ENCODE results near the gene DCTN2.

DCTN2 gene

GRCh38 chr12:57531836-57532235, 15.2 kb downstream of the DCTN2 start:
- H3K9me3 ChIP-seq (ENCODE audit: severe bottlenecking) = no peaks in the 10 kb centered on the region

DNA sequence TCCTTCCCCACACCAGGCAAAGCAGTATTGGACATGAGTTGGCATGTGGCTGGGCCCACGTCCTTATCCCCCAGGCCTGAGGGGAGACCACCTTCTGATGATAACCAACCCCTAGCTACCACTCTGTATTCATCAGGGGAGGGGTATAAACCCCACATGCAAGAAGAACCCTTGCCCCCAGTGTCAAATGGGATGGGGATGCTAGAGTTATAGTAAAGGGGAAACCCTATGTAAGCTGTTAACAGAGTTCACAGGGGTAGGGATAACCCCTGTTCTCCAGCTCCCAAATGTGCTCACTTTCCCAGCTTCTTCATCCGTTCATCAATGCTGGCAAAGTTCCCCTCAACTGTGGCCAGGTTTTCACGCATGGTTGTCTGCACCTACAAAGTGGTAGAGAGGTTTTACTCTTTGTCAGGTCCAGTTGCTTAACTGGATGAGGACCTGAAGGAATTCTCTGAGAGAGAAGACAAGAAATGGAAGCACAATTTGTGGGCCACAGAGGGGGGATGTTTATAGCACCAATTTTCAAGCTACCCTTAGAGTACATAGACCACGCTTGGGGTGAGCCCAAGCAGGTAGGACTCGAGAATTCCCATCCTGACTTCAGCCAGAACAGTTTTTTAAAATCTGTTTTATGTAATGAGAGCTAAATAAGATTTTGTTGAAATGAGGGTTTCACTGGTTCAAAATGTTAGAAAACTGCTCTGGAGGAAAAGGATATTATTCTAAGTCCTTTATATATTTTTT, 16.4 kb downstream of the DCTN2 start:
- peak overlapping the region; percentile 27; the same call in 1 of the 2 replicates for H3K27ac ChIP-seq

More at GRCh38 chr12:57531836-57532235, 15.2 kb downstream of the DCTN2 start:
- H3K27ac ChIP-seq = no peak overlapping the region; the same call in none of the 2 replicates
- no peak for TF ChIP-seq CTCF (IDR thresholded peaks at IDR 0.05; ENCODE audit: low read depth, low read length)
- no peak overlapping the region for H3K4me3 ChIP-seq (ENCODE audit: low read depth, low read length)
- DNase-seq = no peak
- peaks cover 91% of the 10 kb centered on the region for H3K36me3 ChIP-seq
- H3K27me3 ChIP-seq (ENCODE audit: insufficient read depth, low read depth, severe bottlenecking) = no peaks in the 10 kb centered on the region

GRCh38 chr12:57529831-57530230, 17.2 kb downstream of the DCTN2 start:
- no peaks in the 10 kb centered on the region for H3K27me3 ChIP-seq (ENCODE audit: insufficient read depth, low read depth, severe bottlenecking)
- H3K27ac ChIP-seq = peak overlapping the region; percentile 27
- no peak for TF ChIP-seq CTCF (IDR thresholded peaks at IDR 0.05; ENCODE audit: low read depth, low read length)
- peaks cover 92% of the 10 kb centered on the region for H3K36me3 ChIP-seq
- H3K4me3 ChIP-seq (ENCODE audit: low read depth, low read length) = no peak overlapping the region
- peak; percentile 44 for DNase-seq
- no peaks in the 10 kb centered on the region for H3K9me3 ChIP-seq (ENCODE audit: severe bottlenecking)

More for the DNA sequence above, 16.4 kb downstream of the DCTN2 start:
- H3K4me3 ChIP-seq (ENCODE audit: low read depth, low read length) = no peak overlapping the region
- no peak for TF ChIP-seq CTCF (IDR thresholded peaks at IDR 0.05; ENCODE audit: low read depth, low read length)
- DNase-seq = no peak
- H3K27me3 ChIP-seq (ENCODE audit: insufficient read depth, low read depth, severe bottlenecking) = no peaks in the 10 kb centered on the region
- H3K36me3 ChIP-seq = peaks cover 92% of the 10 kb centered on the region
- no peaks in the 10 kb centered on the region for H3K9me3 ChIP-seq (ENCODE audit: severe bottlenecking)

GRCh38 chr12:57528831-57529555, 18.0 kb downstream of the DCTN2 start:
- Histone ChIP-seq H3K27ac (no peak overlapping the region), H3K9me3 (ENCODE audit: severe bottlenecking) (no peaks in the 10 kb centered on the region), H3K36me3 (peaks cover 92% of the 10 kb centered on the region), H3K4me3 (ENCODE audit: low read depth, low read length) (no peak overlapping the region), H3K27me3 (ENCODE audit: insufficient read depth, low read depth, severe bottlenecking) (no peaks in the 10 kb centered on the region)
- no peak for DNase-seq
- no peak for TF ChIP-seq CTCF (IDR thresholded peaks at IDR 0.05; ENCODE audit: low read depth, low read length)

GRCh38 chr12:57528176-57528575, 18.8 kb downstream of the DCTN2 start:
- TF ChIP-seq CTCF (IDR thresholded peaks at IDR 0.05; ENCODE audit: low read depth, low read length) = no peak
- no peak overlapping the region for H3K27ac ChIP-seq

More at GRCh38 chr12:57528176-57528575, 18.8 kb downstream of the DCTN2 start:
- H3K27me3 ChIP-seq (ENCODE audit: insufficient read depth, low read depth, severe bottlenecking) = no peaks in the 10 kb centered on the region
- DNase-seq = no peak
- no peaks in the 10 kb centered on the region for H3K9me3 ChIP-seq (ENCODE audit: severe bottlenecking)
- peaks cover 89% of the 10 kb centered on the region for H3K36me3 ChIP-seq
- no peak overlapping the region for H3K4me3 ChIP-seq (ENCODE audit: low read depth, low read length)

All from WERI-Rb-1 (cell line).